B cell (primary cell): ENCODE data around the gene MYLK3. TPM values are rescaled to one million over a fixed set of nuclear protein-coding genes. Genes with fewer than 3 reads are reported as not detected.

Source experiments
- ATAC-seq: fragments of 200-7000 bp; cut with Tn5 transposase; one replicate; pipeline ENCODE4 v1.10.0; 2021; ENCODE audit warnings: low read depth, mild to moderate bottlenecking, moderate number of reproducible peaks, moderate library complexity
- CTCF ChIA-PET: fragments of 350-600 bp; sonication (Branson Sonifier 250); formaldehyde crosslinking; loops from one replicate; lab custom pipeline; 2021; ENCODE audit warnings: antibody characterized with exemption, inconsistent platforms; lab: Charles Lee
- POLR2A ChIA-PET: fragments of 350-600 bp; sonication (Branson Sonifier 250); formaldehyde crosslinking; loops from one replicate; lab custom pipeline; 2021; ENCODE audit warnings: antibody characterized with exemption; lab: Charles Lee
- DNase-seq: peaks from one replicate; pipeline ENCODE4 v3.0.0; 2013
- H2AFZ ChIP-seq: 2 replicates; pipeline ENCODE4 v1.6.1; 2012; ENCODE audit warnings: mild to moderate bottlenecking, low read depth, low read length; ENCODE audit not compliant: insufficient read depth, poor library complexity, severe bottlenecking
- H3K27ac ChIP-seq, 2 donors: 1 replicate in 1 of 2; 2 replicates in 1 of 2; pipeline ENCODE4 v1.5.1; 2012 to 2013; ENCODE audit warnings: low read length in 2 of 2, mild to moderate bottlenecking in 2 of 2, moderate library complexity in 1 of 2
- H3K27me3 ChIP-seq, 4 experiments: fragments of 200-600 bp in 1 of 4; sonication (generic) in 1 of 4; replicated peaks in 1 of 4; 1 replicate in 2 of 4; 2 replicates in 2 of 4; pipeline versions ENCODE4 v1.6.1 to v1.7.0; 2013 to 2016; ENCODE audit warnings: low read length in 3 of 4, mild to moderate bottlenecking in 2 of 4, mixed read lengths in 1 of 4, moderate library complexity in 1 of 4; ENCODE audit not compliant: insufficient read depth in 4 of 4, control insufficient read depth in 3 of 4; ENCODE audit errors: control extremely low read depth in 1 of 4
- H3K36me3 ChIP-seq, 2 experiments: replicated peaks in 1 of 2; 1 replicate in 1 of 2; 2 replicates in 1 of 2; pipeline versions ENCODE4 v1.6.1 to v1.7.1; 2013; ENCODE audit warnings: low read length in 1 of 2; ENCODE audit not compliant: insufficient read depth in 2 of 2, control insufficient read depth in 1 of 2; ENCODE audit errors: control extremely low read depth in 1 of 2, extremely low read depth in 1 of 2
- H3K4me1 ChIP-seq, 2 donors: fragments of 200-600 bp in 1 of 2; sonication (generic) in 1 of 2; 1 replicate in 1 of 2; 2 replicates in 1 of 2; pipeline versions ENCODE4 v1.5.1 to v1.6.1; 2013 to 2017; ENCODE audit warnings: low read length in 2 of 2; ENCODE audit not compliant: control insufficient read depth in 2 of 2, insufficient read depth in 2 of 2
- H3K4me2 ChIP-seq: replicated peaks from 2 replicates; pipeline ENCODE3; 2012; ENCODE audit warnings: mild to moderate bottlenecking, low read depth, low read length; ENCODE audit not compliant: poor library complexity, severe bottlenecking
- H3K4me3 ChIP-seq, 5 experiments: fragments of 200-600 bp in 1 of 5; sonication (generic) in 1 of 5; 1 replicate in 3 of 5; 2 replicates in 2 of 5; pipeline versions ENCODE4 v1.5.1 to v1.7.0; 2011 to 2016; ENCODE audit warnings: low read length in 4 of 5, mild to moderate bottlenecking in 4 of 5, low read depth in 2 of 5, control low read depth in 1 of 5, moderate library complexity in 1 of 5; ENCODE audit not compliant: insufficient read depth in 1 of 5; ENCODE audit errors: control extremely low read depth in 1 of 5, extremely low read depth in 1 of 5
- H3K79me2 ChIP-seq: fragments of 200-600 bp; sonication (generic); one replicate; pipeline ENCODE4 v1.6.0; 2016; ENCODE audit warnings: low read length; ENCODE audit not compliant: control insufficient read depth, insufficient read depth
- H3K9ac ChIP-seq: fragments of 200-600 bp; sonication (generic); 2 replicates; pipeline ENCODE4 v1.6.1; 2017; ENCODE audit warnings: mild to moderate bottlenecking, low read length, moderate library complexity
- H3K9me3 ChIP-seq, 3 donors: one replicate each; pipeline versions ENCODE4 v1.6.1 to v1.7.1; 2013; ENCODE audit warnings: low read length in 2 of 3; ENCODE audit not compliant: control insufficient read depth in 2 of 3, insufficient read depth in 1 of 3; ENCODE audit errors: control extremely low read depth in 1 of 3
- H4K20me1 ChIP-seq: 2 replicates; pipeline ENCODE4 v1.6.0; 2012; ENCODE audit warnings: mild to moderate bottlenecking, low read length; ENCODE audit not compliant: insufficient read depth, control insufficient read depth, poor library complexity, severe bottlenecking
- H3K27ac Mint-ChIP-seq: one replicate; pipeline ENCODE4 v1.8.0; 2021; ENCODE audit warnings: mixed read lengths
- H3K27me3 Mint-ChIP-seq: one replicate; pipeline ENCODE4 v1.8.0; 2021; ENCODE audit warnings: mixed read lengths
- H3K4me1 Mint-ChIP-seq: one replicate; pipeline ENCODE4 v1.8.0; 2021; ENCODE audit warnings: mixed read lengths
- H3K4me3 Mint-ChIP-seq: one replicate; pipeline ENCODE4 v1.8.0; 2021; ENCODE audit warnings: mixed read lengths
- H3K9me3 Mint-ChIP-seq: one replicate; pipeline ENCODE4 v1.8.0; 2022; ENCODE audit warnings: mixed read lengths; ENCODE audit not compliant: insufficient read depth
- EZH2 ChIP-seq: IDR thresholded peaks from 2 replicates; pipeline ENCODE4 v1.6.1; 2012; ENCODE audit warnings: borderline replicate concordance, low read depth, mild to moderate bottlenecking, moderate library complexity, low read length; ENCODE audit not compliant: insufficient read depth, poor library complexity, severe bottlenecking
- WGBS: methylation state at CpG from one replicate; pipeline ENCODE4 v1.1.5; 2013; ENCODE audit warnings: missing lambda C conversion rate; ENCODE audit not compliant: insufficient coverage; 5-methylcytosine and 5-hydroxymethylcytosine counted together
- intact Hi-C: fragments of 100-400 bp; cut with micrococcal nuclease; formaldehyde crosslinking; loops from one replicate; pipeline ENCODE4 v1.10.0; 2022
- polyA plus RNA-seq: library from polyadenylated mRNA; depleted of rRNA; stranded (reverse); fragments of >200 nt; gene quantifications from 2 replicates; pipeline ENCODE4 v1.2.3, GENCODE V29; 2012
- total RNA-seq, 2 donors: library from RNA; stranded (reverse); fragments of 120-200 nt in 1 of 2; gene quantifications; 1 replicate in 1 of 2; 2 replicates in 1 of 2; pipeline versions ENCODE4 v1.2.3 to v1.2.4, GENCODE V29; 2013 to 2022
- TF ChIP-seq, protein P1 (sequence below): fragments of 200-600 bp; IDR thresholded peaks from one replicate; pipeline ENCODE4 v1.8.0; 2022; ENCODE audit warnings: antibody characterized with exemption, mild to moderate bottlenecking

MYLK3 gene
- total and polyA plus RNA-seq, 2 donors (not counting 1 experiment from before 2014, with no cell fraction given) = 0.01 to 0.10 TPM

DNA sequence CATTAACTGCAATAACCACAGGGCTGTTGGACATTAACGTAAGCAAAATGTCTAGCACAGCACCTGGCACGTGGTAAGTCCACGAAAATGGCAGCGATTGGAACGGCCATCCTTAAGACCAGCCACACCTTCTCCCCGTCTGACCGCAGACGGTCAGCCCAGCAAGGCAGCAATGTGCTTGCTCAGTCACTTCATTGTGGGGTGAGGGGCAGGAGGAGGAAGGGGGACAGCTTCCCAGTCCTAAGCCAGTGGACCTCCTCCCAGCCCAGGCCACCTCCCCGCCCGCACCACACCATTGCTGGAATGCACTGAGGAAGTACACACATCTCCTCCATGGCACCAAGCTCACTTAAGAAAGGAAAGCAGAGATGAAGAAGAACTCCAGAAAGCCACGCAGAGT, 8.6 kb upstream of the MYLK3 start:
- Mint-ChIP-seq H3K27me3 (peaks cover 3% of the 10 kb centered on the region), H3K9me3 (no peaks in the 10 kb centered on the region), H3K4me1 (peaks cover 7% of the 10 kb centered on the region), H3K27ac (no peak overlapping the region), H3K4me3 (no peak overlapping the region)
- H3K36me3 ChIP-seq = no peaks in the 10 kb centered on the region
- ChIA-PET POLR2A (no interaction called here), CTCF (no interaction called here)
- intact Hi-C loops = no loop called here
- no peaks in the 10 kb centered on the region for H4K20me1 ChIP-seq
- H3K27ac ChIP-seq = no peak overlapping the region
- H3K9me3 ChIP-seq = no peaks in the 10 kb centered on the region
- no peak overlapping the region for H3K4me3 ChIP-seq
- no peak for DNase-seq
- 86% methylated on average over 4 of the region's 11 CpGs for WGBS
- H3K4me2 ChIP-seq = no peak overlapping the region
- peaks cover 4 to 8% of the 10 kb centered on the region in 2 donors for H3K4me1 ChIP-seq
- H3K9ac ChIP-seq = no peak overlapping the region
- no peak overlapping the region for H2AFZ ChIP-seq
- H3K27me3 ChIP-seq = no peaks in the 10 kb centered on the region
- TF ChIP-seq, protein P1, sequence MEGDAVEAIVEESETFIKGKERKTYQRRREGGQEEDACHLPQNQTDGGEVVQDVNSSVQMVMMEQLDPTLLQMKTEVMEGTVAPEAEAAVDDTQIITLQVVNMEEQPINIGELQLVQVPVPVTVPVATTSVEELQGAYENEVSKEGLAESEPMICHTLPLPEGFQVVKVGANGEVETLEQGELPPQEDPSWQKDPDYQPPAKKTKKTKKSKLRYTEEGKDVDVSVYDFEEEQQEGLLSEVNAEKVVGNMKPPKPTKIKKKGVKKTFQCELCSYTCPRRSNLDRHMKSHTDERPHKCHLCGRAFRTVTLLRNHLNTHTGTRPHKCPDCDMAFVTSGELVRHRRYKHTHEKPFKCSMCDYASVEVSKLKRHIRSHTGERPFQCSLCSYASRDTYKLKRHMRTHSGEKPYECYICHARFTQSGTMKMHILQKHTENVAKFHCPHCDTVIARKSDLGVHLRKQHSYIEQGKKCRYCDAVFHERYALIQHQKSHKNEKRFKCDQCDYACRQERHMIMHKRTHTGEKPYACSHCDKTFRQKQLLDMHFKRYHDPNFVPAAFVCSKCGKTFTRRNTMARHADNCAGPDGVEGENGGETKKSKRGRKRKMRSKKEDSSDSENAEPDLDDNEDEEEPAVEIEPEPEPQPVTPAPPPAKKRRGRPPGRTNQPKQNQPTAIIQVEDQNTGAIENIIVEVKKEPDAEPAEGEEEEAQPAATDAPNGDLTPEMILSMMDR = no peak
- TF ChIP-seq EZH2 = no peak
- no peaks in the 10 kb centered on the region for H3K79me2 ChIP-seq
- ATAC-seq = no peak

DNA sequence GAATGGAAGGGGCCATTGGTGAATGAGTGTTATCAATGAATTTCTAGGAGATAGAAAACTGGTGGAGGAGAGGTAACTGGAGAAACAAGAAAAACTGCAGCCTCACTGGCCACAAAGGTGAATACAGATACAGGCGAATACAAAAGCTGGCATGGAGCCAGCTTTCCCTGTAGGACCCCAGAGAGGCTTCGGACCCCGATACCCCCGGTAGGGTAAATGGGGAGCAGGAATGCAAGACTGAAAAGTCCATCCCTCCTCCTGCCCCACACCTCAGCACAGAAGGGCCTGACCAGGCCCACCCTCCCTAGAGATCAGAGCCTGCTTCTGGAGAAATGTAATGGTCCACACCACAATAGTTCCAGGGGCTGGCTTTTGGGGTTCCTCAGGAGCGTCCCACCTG, 4.9 kb upstream of the MYLK3 start:
- no peaks in the 10 kb centered on the region for H3K27me3 Mint-ChIP-seq
- no peak overlapping the region for H3K27ac Mint-ChIP-seq
- Histone ChIP-seq H3K27me3 (no peaks in the 10 kb centered on the region), H3K36me3 (no peaks in the 10 kb centered on the region), H2AFZ (no peak overlapping the region), H3K9me3 (no peaks in the 10 kb centered on the region), H3K27ac (no peak overlapping the region), H3K4me1 (peaks cover 13 to 23% of the 10 kb centered on the region in 2 donors), H3K79me2 (no peaks in the 10 kb centered on the region), H3K4me3 (no peak overlapping the region), H3K9ac (no peak overlapping the region), H4K20me1 (no peaks in the 10 kb centered on the region), H3K4me2 (no peak overlapping the region)
- DNase-seq (no peak), ATAC-seq (no peak)
- TF ChIP-seq, protein P1 = no peak
- TF ChIP-seq EZH2 = no peak
- H3K9me3 Mint-ChIP-seq = no peaks in the 10 kb centered on the region
- 100% methylated on average over 4 of the region's 5 CpGs for WGBS
- peaks cover 20% of the 10 kb centered on the region for H3K4me1 Mint-ChIP-seq
- ChIA-PET CTCF (no interaction called here), POLR2A (no interaction called here)
- intact Hi-C loops = no loop called here
- H3K4me3 Mint-ChIP-seq = no peak overlapping the region
